G401.6 (cell line): ENCODE results near the gene C3orf18.

Experiments
- FAIRE-seq: peaks from 2 replicates; lab custom pipeline; 2012; peaks lifted over from hg19 to GRCh38; lab: Jason Lieb, UNC

C3orf18 gene

GRCh38 chr3:50577348-50577747 lies 9.8 kb upstream of the C3orf18 start:
- no peak for FAIRE-seq

- FAIRE-seq: no peak
Measured at GRCh38 chr3:50575372-50575771, 7.8 kb upstream of the C3orf18 start.

- FAIRE-seq: no peak
Measured at GRCh38 chr3:50574444-50574831, 6.9 kb upstream of the C3orf18 start.

GRCh38 chr3:50573566-50574443 lies 6.3 kb upstream of the C3orf18 start:
- FAIRE-seq: no peak

- FAIRE-seq: no peak
Measured at GRCh38 chr3:50572801-50573371, 5.3 kb upstream of the C3orf18 start.

- FAIRE-seq: peak; percentile 74
Measured at GRCh38 chr3:50572158-50572557, 4.6 kb upstream of the C3orf18 start.

- no peak for FAIRE-seq
Measured at GRCh38 chr3:50571486-50571885, 3.9 kb upstream of the C3orf18 start.

GRCh38 chr3:50570508-50571279 lies 3.1 kb upstream of the C3orf18 start:
- FAIRE-seq: no peak

GRCh38 chr3:50568947-50569749 lies 1.6 kb upstream of the C3orf18 start, which contains the start of gene HEMK1:
Gene HEMK1, plus strand, starts transcription at chr3:50569522. Its CDS starts 1,583 bp downstream, at chr3:50571105.
- peak; percentile 91 for FAIRE-seq

GRCh38 chr3:50567011-50567385 lies 549 bp downstream of the C3orf18 start:
- no peak for FAIRE-seq

- FAIRE-seq: no peak
Measured at GRCh38 chr3:50564321-50564720, 3.2 kb downstream of the C3orf18 start.

- FAIRE-seq: no peak
Measured at GRCh38 chr3:50563867-50564266, 3.7 kb downstream of the C3orf18 start.

- FAIRE-seq: no peak
Measured at GRCh38 chr3:50562861-50563260, 4.7 kb downstream of the C3orf18 start.

GRCh38 chr3:50559702-50560101 lies 7.8 kb downstream of the C3orf18 start:
- FAIRE-seq: no peak

- FAIRE-seq: no peak
Measured at GRCh38 chr3:50557915-50558314, 9.6 kb downstream of the C3orf18 start.

- FAIRE-seq: no peak
Measured at GRCh38 chr3:50557106-50557505, 10.4 kb downstream of the C3orf18 start.

GRCh38 chr3:50554553-50554952 lies 13.0 kb downstream of the C3orf18 start:
- no peak for FAIRE-seq

GRCh38 chr3:50552598-50552997 lies 14.9 kb downstream of the C3orf18 start:
- no peak for FAIRE-seq

- no peak for FAIRE-seq
Measured at GRCh38 chr3:50551681-50552435, 15.7 kb downstream of the C3orf18 start.

GRCh38 chr3:50551054-50551659 lies 16.4 kb downstream of the C3orf18 start:
- FAIRE-seq: no peak
